Measurements from ENCODE around the gene KCNRG. TPM values are rescaled to one million over a fixed set of nuclear protein-coding genes. Genes with fewer than 3 reads are reported as not detected.

The KCNRG gene
- total RNA-seq, 1 experiment from 2014 or later = 0.15 TPM

DNA sequence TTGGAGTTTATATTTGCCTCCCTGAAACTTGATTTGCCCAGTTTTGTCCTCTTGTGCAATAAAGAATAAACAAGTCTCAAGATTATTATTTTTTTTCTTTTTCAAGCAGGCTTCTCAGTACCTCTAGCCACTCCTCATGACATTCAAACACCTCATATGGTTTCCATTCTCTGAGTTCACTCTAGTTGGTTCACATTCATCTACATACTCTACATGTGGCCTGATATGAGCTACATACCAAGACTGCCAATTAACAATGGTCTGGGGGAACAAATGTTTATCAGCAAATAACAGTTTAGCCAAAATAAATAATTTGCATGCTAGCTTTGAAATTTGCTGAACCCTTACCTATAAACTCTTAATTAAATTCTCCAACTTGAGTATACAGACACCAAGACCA lies 22.5 kb downstream of the KCNRG start:
- Histone ChIP-seq H3K9me2 (replicated peaks; ENCODE audit: low read length) (no peaks in the 10 kb centered on the region), H3K4me1 (ENCODE audit: insufficient read depth, low read length) (no peaks in the 10 kb centered on the region), H3K79me2 (ENCODE audit: low read length) (no peaks in the 10 kb centered on the region), H3F3A (ENCODE audit: low read length, unreplicated experiment) (no peaks in the 10 kb centered on the region), H3K27ac (ENCODE audit: low read length) (no peak overlapping the region), H3K9ac (ENCODE audit: low read length) (no peak overlapping the region), H3K9me3 (ENCODE audit: low read length) (no peaks in the 10 kb centered on the region), H3K36me3 (ENCODE audit: low read depth, low read length) (peaks cover 5% of the 10 kb centered on the region; the same call in 1 of the 2 replicates), H3K27me3 (ENCODE audit: low read length) (no peaks in the 10 kb centered on the region), H3K4me3 (ENCODE audit: low read length) (no peak overlapping the region), H3K4me2 (ENCODE audit: low read length) (no peak overlapping the region), H4K20me1 (ENCODE audit: low read length) (no peaks in the 10 kb centered on the region), H2AFZ (ENCODE audit: low read length) (no peak overlapping the region)
- DNase-seq = no peak
- intact Hi-C loops (cut with micrococcal nuclease) = no loop called here
- TF ChIP-seq EZH2 (IDR thresholded peaks at IDR 0.05; ENCODE audit: low read length, unreplicated experiment) = no peak
- TF ChIP-seq EZH2phosphoT487 (IDR thresholded peaks at IDR 0.05; ENCODE audit: borderline replicate concordance, low read length) = no peak
- TF ChIP-seq, protein P1, sequence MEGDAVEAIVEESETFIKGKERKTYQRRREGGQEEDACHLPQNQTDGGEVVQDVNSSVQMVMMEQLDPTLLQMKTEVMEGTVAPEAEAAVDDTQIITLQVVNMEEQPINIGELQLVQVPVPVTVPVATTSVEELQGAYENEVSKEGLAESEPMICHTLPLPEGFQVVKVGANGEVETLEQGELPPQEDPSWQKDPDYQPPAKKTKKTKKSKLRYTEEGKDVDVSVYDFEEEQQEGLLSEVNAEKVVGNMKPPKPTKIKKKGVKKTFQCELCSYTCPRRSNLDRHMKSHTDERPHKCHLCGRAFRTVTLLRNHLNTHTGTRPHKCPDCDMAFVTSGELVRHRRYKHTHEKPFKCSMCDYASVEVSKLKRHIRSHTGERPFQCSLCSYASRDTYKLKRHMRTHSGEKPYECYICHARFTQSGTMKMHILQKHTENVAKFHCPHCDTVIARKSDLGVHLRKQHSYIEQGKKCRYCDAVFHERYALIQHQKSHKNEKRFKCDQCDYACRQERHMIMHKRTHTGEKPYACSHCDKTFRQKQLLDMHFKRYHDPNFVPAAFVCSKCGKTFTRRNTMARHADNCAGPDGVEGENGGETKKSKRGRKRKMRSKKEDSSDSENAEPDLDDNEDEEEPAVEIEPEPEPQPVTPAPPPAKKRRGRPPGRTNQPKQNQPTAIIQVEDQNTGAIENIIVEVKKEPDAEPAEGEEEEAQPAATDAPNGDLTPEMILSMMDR (conservative IDR thresholded peaks at IDR 0.05; ENCODE audit: low read depth, low read length) = no peak
- POLR2A ChIA-PET (ENCODE audit: unreplicated experiment) = no interaction called here
- BruUV-seq (replicated peaks) = no TSS peak
- ATAC-seq = no peak
- CTCF ChIA-PET = interaction anchor here (0.6 kb wide), 1 partner anchor 769 kb away, joined by 8 read pairs; no protein-coding TSS in a partner anchor

GRCh38 chr13:50038266-50038665 lies 23.0 kb downstream of the KCNRG start:
- no TSS peak for BruUV-seq (replicated peaks)
- intact Hi-C loops (cut with micrococcal nuclease) = no loop called here
- ATAC-seq (no peak), DNase-seq (no peak)
- Histone ChIP-seq H3K79me2 (ENCODE audit: low read length) (no peaks in the 10 kb centered on the region), H3K27me3 (ENCODE audit: low read length) (no peaks in the 10 kb centered on the region), H3K36me3 (ENCODE audit: low read depth, low read length) (peaks cover 5% of the 10 kb centered on the region; the same call in 1 of the 2 replicates), H2AFZ (ENCODE audit: low read length) (no peak overlapping the region), H3K4me3 (ENCODE audit: low read length) (no peak overlapping the region), H3F3A (ENCODE audit: low read length, unreplicated experiment) (no peaks in the 10 kb centered on the region), H4K20me1 (ENCODE audit: low read length) (no peaks in the 10 kb centered on the region), H3K9ac (ENCODE audit: low read length) (no peak overlapping the region), H3K4me2 (ENCODE audit: low read length) (no peak overlapping the region), H3K9me2 (replicated peaks; ENCODE audit: low read length) (no peaks in the 10 kb centered on the region), H3K9me3 (ENCODE audit: low read length) (no peaks in the 10 kb centered on the region), H3K27ac (ENCODE audit: low read length) (no peak overlapping the region), H3K4me1 (ENCODE audit: insufficient read depth, low read length) (no peaks in the 10 kb centered on the region)
- ChIA-PET POLR2A (ENCODE audit: unreplicated experiment) (no interaction called here), CTCF (interaction anchor here (0.6 kb wide), 1 partner anchor 768 kb away, joined by 8 read pairs; no protein-coding TSS in a partner anchor)
- TF ChIP-seq, protein P1 (conservative IDR thresholded peaks at IDR 0.05; ENCODE audit: low read depth, low read length) = no peak
- no peak for TF ChIP-seq EZH2 (IDR thresholded peaks at IDR 0.05; ENCODE audit: low read length, unreplicated experiment)
- no peak for TF ChIP-seq EZH2phosphoT487 (IDR thresholded peaks at IDR 0.05; ENCODE audit: borderline replicate concordance, low read length)

GRCh38 chr13:50052478-50052877 lies 37.2 kb downstream of the KCNRG start:
- Histone ChIP-seq H3K9ac (ENCODE audit: low read length) (no peak overlapping the region), H3K4me3 (ENCODE audit: low read length) (no peak overlapping the region), H3K36me3 (ENCODE audit: low read depth, low read length) (peaks cover 12% of the 10 kb centered on the region), H4K20me1 (ENCODE audit: low read length) (no peaks in the 10 kb centered on the region), H3K27ac (ENCODE audit: low read length) (no peak overlapping the region), H3K9me2 (replicated peaks; ENCODE audit: low read length) (no peaks in the 10 kb centered on the region), H3K79me2 (ENCODE audit: low read length) (peaks cover 42% of the 10 kb centered on the region), H3K4me2 (ENCODE audit: low read length) (no peak overlapping the region), H3K4me1 (ENCODE audit: insufficient read depth, low read length) (no peaks in the 10 kb centered on the region), H3K27me3 (ENCODE audit: low read length) (no peaks in the 10 kb centered on the region), H3F3A (ENCODE audit: low read length, unreplicated experiment) (no peaks in the 10 kb centered on the region), H3K9me3 (ENCODE audit: low read length) (no peaks in the 10 kb centered on the region), H2AFZ (ENCODE audit: low read length) (no peak overlapping the region)
- CTCF ChIA-PET = no interaction called here
- POLR2A ChIA-PET (ENCODE audit: unreplicated experiment) = no interaction called here
- no peak for TF ChIP-seq EZH2phosphoT487 (IDR thresholded peaks at IDR 0.05; ENCODE audit: borderline replicate concordance, low read length)
- TF ChIP-seq, protein P1 (conservative IDR thresholded peaks at IDR 0.05; ENCODE audit: low read depth, low read length) = no peak
- TF ChIP-seq EZH2 (IDR thresholded peaks at IDR 0.05; ENCODE audit: low read length, unreplicated experiment) = no peak
- intact Hi-C loops (cut with micrococcal nuclease) = no loop called here
- DNase-seq (no peak), ATAC-seq (no peak)
- BruUV-seq (replicated peaks) = no TSS peak

All from PC-3 (cell line).